CD4-positive, alpha-beta T cell treated with Interleukin-1 beta for 1 hour (primary cell): ENCODE results near the gene NFIX.
A peak's percentile ranks its signal among the peaks of the same experiment; 100 is the strongest.
"Not testable (repeated sequence)": the region's sequence is repeated elsewhere in the genome, so short reads cannot be mapped to it uniquely, and the experiment has no call there.

ENCODE experiments used
- DNase-seq, 2 donors: peaks; one replicate each; pipeline ENCODE4 v3.0.0-alpha.2; 2020 to 2022

Gene NFIX

GRCh38 chr19:12959481-12959880, 35.8 kb upstream of the NFIX start:
- DNase-seq: no peak

GRCh38 chr19:12965017-12965811, 30.1 kb upstream of the NFIX start:
- peak; percentile 78 to 83 for DNase-seq

GRCh38 chr19:12965812-12966135, 29.5 kb upstream of the NFIX start:
- DNase-seq: no peak

- DNase-seq: no peak
These were observed 27.4 kb upstream of the NFIX start for GRCh38 chr19:12967907-12968306.

GRCh38 chr19:12969292-12969988, 25.8 kb upstream of the NFIX start, which contains the start of gene DAND5:
Gene DAND5, plus strand, starts transcription at chr19:12969576. Its CDS starts 85 bp downstream, at chr19:12969661.
- no peak for DNase-seq

- DNase-seq: no peak
These were observed 25.0 kb upstream of the NFIX start for GRCh38 chr19:12970070-12970820.

- DNase-seq: no peak
These were observed 22.0 kb upstream of the NFIX start for GRCh38 chr19:12973236-12973635.

- DNase-seq: no peak
These were observed 20.7 kb upstream of the NFIX start for GRCh38 chr19:12974301-12975220.

GRCh38 chr19:12975221-12975741, 20.0 kb upstream of the NFIX start:
- DNase-seq: no peak

- not testable (repeated sequence) for DNase-seq
These were observed 19.2 kb upstream of the NFIX start for GRCh38 chr19:12976109-12976508.

GRCh38 chr19:12979974-12980373, 15.3 kb upstream of the NFIX start:
- no peak for DNase-seq

GRCh38 chr19:12982648-12983047, 12.6 kb upstream of the NFIX start:
- no peak for DNase-seq

GRCh38 chr19:12983091-12983490, 12.2 kb upstream of the NFIX start:
- DNase-seq: no peak

- DNase-seq: peak; percentile 85 to 87
These were observed 11.6 kb upstream of the NFIX start for GRCh38 chr19:12983542-12984142.

GRCh38 chr19:12984143-12984627, 11.1 kb upstream of the NFIX start:
- DNase-seq: peak; percentile 12 to 13

GRCh38 chr19:12984683-12985048, 10.6 kb upstream of the NFIX start:
- DNase-seq: no peak

GRCh38 chr19:12985049-12985776, 10.1 kb upstream of the NFIX start:
- peak; percentile 25 to 59 for DNase-seq

GRCh38 chr19:12986726-12987125, 8.5 kb upstream of the NFIX start:
- DNase-seq: no peak

GRCh38 chr19:12987190-12987589, 8.1 kb upstream of the NFIX start:
- DNase-seq: no peak

- no peak for DNase-seq
These were observed 7.5 kb upstream of the NFIX start for GRCh38 chr19:12987781-12988180.

- DNase-seq: no peak
These were observed 4.8 kb upstream of the NFIX start for GRCh38 chr19:12990431-12990830.
